DND-41 (cell line): Measurements from ENCODE around the gene RNASET2.

Experiments used
- ATAC-seq: fragments of 200-7000 bp; cut with Tn5 transposase; 3 replicates; pipeline ENCODE4 v1.9.1; 2021; ENCODE audit warnings: low read depth; ENCODE audit not compliant: insufficient read depth
- DNase-seq: peaks from one replicate; pipeline ENCODE4 v3.0.0-alpha.2; 2020
- H2AFZ ChIP-seq: 2 replicates; pipeline ENCODE4 v1.6.0; 2012; ENCODE audit warnings: low read depth, low read length
- H3K27ac ChIP-seq: 2 replicates; pipeline ENCODE4 v1.5.1; 2012; ENCODE audit warnings: low read length, inconsistent platforms
- H3K27me3 ChIP-seq: fragments of 200-600 bp; sonication (generic); 2 replicates; pipeline ENCODE4 v1.6.0; 2012; ENCODE audit warnings: low read length, mild to moderate bottlenecking, inconsistent platforms; ENCODE audit not compliant: insufficient read depth, poor library complexity
- H3K36me3 ChIP-seq: 2 replicates; pipeline ENCODE4 v1.5.1; 2012; ENCODE audit warnings: low read length, inconsistent platforms; ENCODE audit not compliant: insufficient read depth
- H3K4me1 ChIP-seq: 2 replicates; pipeline ENCODE4 v1.5.1; 2012; ENCODE audit warnings: mild to moderate bottlenecking, low read length; ENCODE audit not compliant: insufficient read depth
- H3K4me2 ChIP-seq: 2 replicates; pipeline ENCODE4 v1.6.0; 2012; ENCODE audit warnings: mild to moderate bottlenecking, moderate library complexity, low read length, inconsistent platforms; ENCODE audit not compliant: insufficient read depth
- H3K4me3 ChIP-seq, 2 experiments: fragments of 200-600 bp in 1 of 2; shearing (Covaris generic) in 1 of 2; 2 replicates each; pipeline ENCODE4 v1.5.1; 2012 to 2016; ENCODE audit warnings: inconsistent platforms in 2 of 2, low read length in 2 of 2, mild to moderate bottlenecking in 2 of 2, low read depth in 1 of 2, moderate library complexity in 1 of 2
- H3K79me2 ChIP-seq: 2 replicates; pipeline ENCODE4 v1.6.0; 2012; ENCODE audit warnings: low read length, inconsistent platforms; ENCODE audit not compliant: insufficient read depth
- H3K9ac ChIP-seq: 2 replicates; pipeline ENCODE4 v1.6.0; 2012; ENCODE audit warnings: low read depth, mild to moderate bottlenecking, inconsistent platforms, low read length, moderate library complexity
- H3K9me3 ChIP-seq: 2 replicates; pipeline ENCODE4 v1.5.1; 2012; ENCODE audit warnings: low read length, moderate library complexity, mild to moderate bottlenecking, inconsistent platforms; ENCODE audit not compliant: insufficient read depth, severe bottlenecking
- H4K20me1 ChIP-seq: 2 replicates; pipeline ENCODE4 v1.6.0; 2012; ENCODE audit warnings: low read length; ENCODE audit not compliant: insufficient read depth
- CTCF ChIP-seq: IDR thresholded peaks from 2 replicates; pipeline ENCODE4 v1.5.1; 2012; ENCODE audit warnings: borderline replicate concordance, low read length, moderate library complexity, mild to moderate bottlenecking; ENCODE audit not compliant: poor library complexity, severe bottlenecking; ENCODE audit errors: extremely low read depth
- EZH2 ChIP-seq: IDR thresholded peaks from 3 replicates; pipeline ENCODE4 v1.6.1; 2012; ENCODE audit warnings: borderline replicate concordance, low read depth, mild to moderate bottlenecking, moderate library complexity, low read length, inconsistent platforms; ENCODE audit not compliant: severe bottlenecking

The RNASET2 gene

GRCh38 chr6:166947251-166947650, 9.1 kb downstream of the RNASET2 start:
- H3K4me3 ChIP-seq, result no peak overlapping the region
- H4K20me1 ChIP-seq, result no peaks in the 10 kb centered on the region
- no peaks in the 10 kb centered on the region for H3K4me1 ChIP-seq

GRCh38 chr6:166946125-166946524, 10.2 kb downstream of the RNASET2 start:
- Histone ChIP-seq H3K4me1 (no peaks in the 10 kb centered on the region), H3K9ac (no peak overlapping the region), H3K4me2 (no peak overlapping the region), H3K27ac (no peak overlapping the region), H3K27me3 (no peaks in the 10 kb centered on the region), H2AFZ (no peak overlapping the region), H3K79me2 (no peaks in the 10 kb centered on the region), H3K4me3 (no peak overlapping the region), H3K9me3 (no peaks in the 10 kb centered on the region), H3K36me3 (peaks cover 25% of the 10 kb centered on the region), H4K20me1 (no peaks in the 10 kb centered on the region)
- no peak for ATAC-seq
- no peak for DNase-seq
- no peak for TF ChIP-seq EZH2
- TF ChIP-seq CTCF, result no peak

More at GRCh38 chr6:166947251-166947650, 9.1 kb downstream of the RNASET2 start:
- Histone ChIP-seq H3K79me2 (no peaks in the 10 kb centered on the region), H3K9ac (no peak overlapping the region), H3K9me3 (no peaks in the 10 kb centered on the region), H3K27me3 (no peaks in the 10 kb centered on the region), H3K36me3 (peaks cover 28% of the 10 kb centered on the region), H3K27ac (no peak overlapping the region), H3K4me2 (no peak overlapping the region), H2AFZ (no peak overlapping the region)
- no peak for TF ChIP-seq CTCF
- no peak for TF ChIP-seq EZH2
- ATAC-seq (no peak), DNase-seq (no peak)

DNA sequence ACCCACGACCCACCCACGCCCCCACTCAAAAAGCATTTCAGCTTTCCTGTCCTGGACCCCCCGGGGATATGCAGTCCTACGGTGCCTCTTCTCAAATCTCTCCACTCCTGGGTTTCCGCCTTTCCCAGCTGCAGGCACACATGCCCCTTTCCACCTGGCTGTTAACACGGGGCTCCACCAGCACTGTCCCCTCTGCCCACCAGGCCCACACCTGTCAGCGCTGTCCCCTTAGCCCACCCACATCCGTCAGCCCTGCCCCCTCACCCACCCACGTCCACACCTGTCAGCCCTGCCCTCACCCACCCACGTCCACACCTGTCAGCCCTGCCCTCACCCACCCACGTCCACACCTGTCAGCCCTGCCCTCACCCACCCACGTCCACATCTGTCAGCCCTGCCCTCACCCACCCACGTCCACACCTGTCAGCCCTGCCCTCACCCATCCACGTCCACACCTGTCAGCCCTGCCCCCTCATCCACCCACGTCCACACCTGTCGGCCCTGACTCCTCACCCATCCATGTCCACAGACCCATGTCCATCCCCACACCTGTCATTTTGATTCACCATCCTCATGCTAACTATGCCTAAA, 11.6 kb downstream of the RNASET2 start:
- H2AFZ ChIP-seq, result no peak overlapping the region
- no peaks in the 10 kb centered on the region for H4K20me1 ChIP-seq
- no peak for ATAC-seq
- H3K9ac ChIP-seq, result no peak overlapping the region
- peaks cover 24% of the 10 kb centered on the region; the same call in 1 of the 2 replicates for H3K36me3 ChIP-seq
- no peaks in the 10 kb centered on the region for H3K9me3 ChIP-seq
- no peak overlapping the region for H3K4me2 ChIP-seq
- H3K79me2 ChIP-seq, result no peaks in the 10 kb centered on the region
- DNase-seq, result no peak
- H3K4me3 ChIP-seq, result no peak overlapping the region
- H3K4me1 ChIP-seq, result no peaks in the 10 kb centered on the region
- H3K27ac ChIP-seq, result no peak overlapping the region
- TF ChIP-seq CTCF (no peak), EZH2 (no peak)
- H3K27me3 ChIP-seq, result no peaks in the 10 kb centered on the region

- no peaks in the 10 kb centered on the region for H3K79me2 ChIP-seq
- ATAC-seq, result no peak
- no peak overlapping the region for H3K27ac ChIP-seq
- H3K27me3 ChIP-seq, result no peaks in the 10 kb centered on the region
- DNase-seq, result no peak
- TF ChIP-seq EZH2, result no peak
- no peak for TF ChIP-seq CTCF
- H3K36me3 ChIP-seq, result peaks cover 31% of the 10 kb centered on the region
- no peak overlapping the region for H2AFZ ChIP-seq
- H4K20me1 ChIP-seq, result no peaks in the 10 kb centered on the region
- no peaks in the 10 kb centered on the region for H3K4me1 ChIP-seq
- H3K9ac ChIP-seq, result no peak overlapping the region
- no peak overlapping the region for H3K4me3 ChIP-seq
- H3K4me2 ChIP-seq, result no peak overlapping the region
- H3K9me3 ChIP-seq, result no peaks in the 10 kb centered on the region
Observed at GRCh38 chr6:166942393-166943168, 13.8 kb downstream of the RNASET2 start.
